Calu3 (cell line): Measurements from ENCODE around the gene KRTAP1-5. TPM values are rescaled to one million over a fixed set of nuclear protein-coding genes. Genes with fewer than 3 reads are reported as not detected.

ENCODE experiments used
- BruUV-seq: library from RNA; stranded (reverse); fragments of 400-500 nt; replicated peaks from 2 replicates; lab custom pipeline; 2021; lab: Mats Ljungman, UMichigan
- CTCF ChIA-PET: fragments of 300-600 bp; sonication (Branson Sonifier 250); formaldehyde crosslinking; loops from one replicate; lab custom pipeline; 2022; ENCODE audit warnings: antibody characterized with exemption; lab: Charles Lee
- DNase-seq: peaks from one replicate; pipeline ENCODE4 v3.0.0; 2022
- H3K27ac Mint-ChIP-seq: one replicate; pipeline ENCODE4 v1.8.0; 2022; ENCODE audit warnings: mixed read lengths; ENCODE audit not compliant: unreplicated experiment
- H3K27me3 Mint-ChIP-seq: one replicate; pipeline ENCODE4 v1.8.0; 2022; ENCODE audit warnings: mixed read lengths; ENCODE audit not compliant: unreplicated experiment
- H3K36me3 Mint-ChIP-seq: one replicate; pipeline ENCODE4 v1.8.0; 2022; ENCODE audit warnings: mild to moderate bottlenecking, moderate library complexity, mixed read lengths; ENCODE audit not compliant: insufficient read depth, unreplicated experiment
- H3K4me1 Mint-ChIP-seq: one replicate; pipeline ENCODE4 v1.8.0; 2022; ENCODE audit warnings: mild to moderate bottlenecking, low read depth, mixed read lengths; ENCODE audit not compliant: unreplicated experiment
- H3K4me3 Mint-ChIP-seq: one replicate; pipeline ENCODE4 v1.8.0; 2022; ENCODE audit warnings: mild to moderate bottlenecking, low read depth, moderate library complexity, mixed read lengths; ENCODE audit not compliant: unreplicated experiment
- H3K9me3 Mint-ChIP-seq: one replicate; pipeline ENCODE4 v1.8.0; 2022; ENCODE audit warnings: low read depth, mixed read lengths; ENCODE audit not compliant: unreplicated experiment
- CTCF ChIP-seq: fragments of 200-600 bp; IDR thresholded peaks from one replicate; pipeline ENCODE4 v1.8.0; 2022; ENCODE audit warnings: antibody characterized with exemption; ENCODE audit not compliant: unreplicated experiment
- intact Hi-C: fragments of 100-400 bp; cut with micrococcal nuclease; formaldehyde crosslinking; loops from one replicate; pipeline ENCODE4 v1.10.0; 2022; ENCODE audit not compliant: unreplicated experiment
- total RNA-seq: library from RNA; stranded (reverse); gene quantifications from 2 replicates; pipeline ENCODE4 v1.2.3, GENCODE V29; 2022

The KRTAP1-5 gene
- total RNA-seq, 1 experiment from 2014 or later, result not detected

- intact Hi-C loops, result no loop called here
- no peak overlapping the region for H3K4me3 Mint-ChIP-seq
- no peaks in the 10 kb centered on the region for H3K36me3 Mint-ChIP-seq
- DNase-seq, result no peak
- H3K27ac Mint-ChIP-seq, result no peak overlapping the region
- peaks cover 11% of the 10 kb centered on the region for H3K4me1 Mint-ChIP-seq
- no peaks in the 10 kb centered on the region for H3K9me3 Mint-ChIP-seq
- no peaks in the 10 kb centered on the region for H3K27me3 Mint-ChIP-seq
- no TSS peak for BruUV-seq
- no peak for TF ChIP-seq CTCF
- CTCF ChIA-PET, result interaction anchor here (0.8 to 2.5 kb wide), 3 partner anchors 10 to 23 kb away, joined by 3 to 7 read pairs (median 3); partner anchors contain the start of gene KRT39
Measured at GRCh38 chr17:40980117-40980516, 46.9 kb downstream of the KRTAP1-5 start.

DNA sequence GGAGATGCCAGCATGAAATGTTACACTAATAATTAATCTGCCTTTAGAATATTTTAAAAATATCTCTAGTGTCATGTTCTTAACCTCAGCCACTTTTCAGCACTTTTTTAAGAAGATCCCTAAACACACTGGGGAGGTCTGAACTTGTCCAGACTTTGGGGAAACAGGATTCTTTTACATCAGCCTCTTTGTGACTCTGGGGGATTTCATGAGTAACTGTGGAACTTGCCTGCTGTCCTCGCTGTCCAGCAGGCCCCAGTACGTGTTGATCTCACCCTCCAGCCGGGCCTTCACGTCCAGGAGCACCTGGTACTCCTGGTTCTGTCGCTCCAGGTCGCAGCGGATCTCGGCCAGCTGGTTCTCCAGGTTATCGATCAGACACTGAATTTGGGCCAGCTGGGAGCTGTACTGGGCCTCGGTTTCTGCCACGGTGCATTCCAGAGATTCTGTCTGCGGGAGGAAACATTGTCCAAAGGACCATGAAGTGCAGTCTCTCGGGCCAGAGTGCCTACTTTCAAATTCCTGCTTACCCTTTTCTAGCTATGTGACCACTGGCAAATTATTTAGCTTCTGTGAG, 48.3 kb downstream of the KRTAP1-5 start:
- TF ChIP-seq CTCF, result no peak
- intact Hi-C loops, result no loop called here
- no peak overlapping the region for H3K27ac Mint-ChIP-seq
- no peaks in the 10 kb centered on the region for H3K36me3 Mint-ChIP-seq
- CTCF ChIA-PET, result interaction anchor here (0.8 to 2.5 kb wide), 4 partner anchors 12 to 363 kb away, joined by 3 to 7 read pairs (median 4); partner anchors contain the start of gene KRT39
- peaks cover 11% of the 10 kb centered on the region for H3K4me1 Mint-ChIP-seq
- DNase-seq, result no peak
- H3K27me3 Mint-ChIP-seq, result no peaks in the 10 kb centered on the region
- BruUV-seq, result no TSS peak
- no peak overlapping the region for H3K4me3 Mint-ChIP-seq
- no peaks in the 10 kb centered on the region for H3K9me3 Mint-ChIP-seq

Other genes starting within 250 kb of the KRTAP1-5 start
- not detected in 2 replicates for gene KRT27, start 244.7 kb downstream of the KRTAP1-5 start, total RNA-seq
- gene KRT28, start 227.2 kb downstream of the KRTAP1-5 start, total RNA-seq, result not detected in 2 replicates
- gene KRT10, start 204.6 kb downstream of the KRTAP1-5 start, total RNA-seq, result 171 and 188 TPM in 2 replicates
- gene KRT12, start 160.0 kb downstream of the KRTAP1-5 start, total RNA-seq, result 2.4 and 2.7 TPM in 2 replicates
- 0.66 and 1.7 TPM in 2 replicates for gene KRT20, start 142.0 kb downstream of the KRTAP1-5 start, total RNA-seq
- gene KRT23, start 89.6 kb downstream of the KRTAP1-5 start, total RNA-seq, result 1,389 and 1,709 TPM in 2 replicates
- gene KRT39, start 60.3 kb downstream of the KRTAP1-5 start, total RNA-seq, result 0.44 TPM in 1 of 2 replicates, not detected in the other
- gene KRT40, start 42.9 kb downstream of the KRTAP1-5 start, total RNA-seq, result not detected in 2 replicates
- gene KRTAP3-3, start 33.0 kb downstream of the KRTAP1-5 start, total RNA-seq, result not detected in 2 replicates
- not detected in 2 replicates for gene KRTAP3-2, start 27.3 kb downstream of the KRTAP1-5 start, total RNA-seq
- not detected in 2 replicates for gene KRTAP3-1, start 18.1 kb downstream of the KRTAP1-5 start, total RNA-seq
- not detected in 2 replicates for gene KRTAP1-4, start 3.0 kb upstream of the KRTAP1-5 start, total RNA-seq
- gene KRTAP1-3, start 7.7 kb upstream of the KRTAP1-5 start, total RNA-seq, result not detected in 2 replicates
- 10.2 and 15.9 TPM in 2 replicates for gene KRTAP1-1, start 14.2 kb upstream of the KRTAP1-5 start, total RNA-seq
- gene KRTAP2-1, start 20.1 kb upstream of the KRTAP1-5 start, total RNA-seq, result not detected in 2 replicates
- not detected in 2 replicates for gene KRTAP2-2, start 28.0 kb upstream of the KRTAP1-5 start, total RNA-seq
- gene KRTAP2-3, start 32.9 kb upstream of the KRTAP1-5 start, total RNA-seq, result 9.4 and 18.2 TPM in 2 replicates
- gene KRTAP2-4, start 38.7 kb upstream of the KRTAP1-5 start, total RNA-seq, result not detected in 2 replicates
- gene KRTAP4-7, start 56.9 kb upstream of the KRTAP1-5 start, total RNA-seq, result not detected in 2 replicates
- not detected in 2 replicates for gene KRTAP4-8, start 70.9 kb upstream of the KRTAP1-5 start, total RNA-seq
- gene KRTAP4-16, start 75.0 kb upstream of the KRTAP1-5 start, total RNA-seq, result not detected in 2 replicates
- gene KRTAP4-9, start 78.2 kb upstream of the KRTAP1-5 start, total RNA-seq, result not detected in 2 replicates
- gene KRTAP4-11, start 91.2 kb upstream of the KRTAP1-5 start, total RNA-seq, result not detected in 2 replicates
- gene KRTAP4-12, start 97.0 kb upstream of the KRTAP1-5 start, total RNA-seq, result not detected in 2 replicates
- not detected in 2 replicates for gene KRTAP4-6, start 113.3 kb upstream of the KRTAP1-5 start, total RNA-seq
- not detected in 2 replicates for gene KRTAP4-5, start 122.6 kb upstream of the KRTAP1-5 start, total RNA-seq
- not detected in 2 replicates for gene KRTAP4-4, start 133.5 kb upstream of the KRTAP1-5 start, total RNA-seq
- gene KRTAP4-3, start 141.0 kb upstream of the KRTAP1-5 start, total RNA-seq, result not detected in 2 replicates
- not detected in 2 replicates for gene KRTAP4-2, start 151.0 kb upstream of the KRTAP1-5 start, total RNA-seq
- gene KRTAP4-1, start 157.7 kb upstream of the KRTAP1-5 start, total RNA-seq, result not detected in 2 replicates
- gene KRTAP9-1, start 162.7 kb upstream of the KRTAP1-5 start, total RNA-seq, result not detected in 2 replicates
- not detected in 2 replicates for gene KRTAP9-2, start 199.4 kb upstream of the KRTAP1-5 start, total RNA-seq
- not detected in 2 replicates for gene KRTAP9-3, start 205.2 kb upstream of the KRTAP1-5 start, total RNA-seq
- gene KRTAP9-8, start 210.8 kb upstream of the KRTAP1-5 start, total RNA-seq, result not detected in 2 replicates
- not detected in 2 replicates for gene KRTAP9-4, start 222.5 kb upstream of the KRTAP1-5 start, total RNA-seq
- not detected in 2 replicates for gene KRTAP9-9, start 228.2 kb upstream of the KRTAP1-5 start, total RNA-seq
- not detected in 2 replicates for gene KRTAP9-6, start 238.2 kb upstream of the KRTAP1-5 start, total RNA-seq
- not detected in 2 replicates for gene KRTAP9-7, start 248.5 kb upstream of the KRTAP1-5 start, total RNA-seq